GM19043 (cell line): ENCODE data around the gene MAML3.

Experiments
- ATAC-seq: cut with Tn5 transposase; IDR thresholded peaks from one replicate; pipeline ENCODE4 v1.9.1; 2021; ENCODE audit warnings: low read depth; ENCODE audit not compliant: unreplicated experiment

MAML3 gene

GRCh38 chr4:139746431-139747171 lies 407.4 kb downstream of the MAML3 start:
- ATAC-seq, result no peak

- no peak for ATAC-seq
Measured at GRCh38 chr4:139745111-139745639, 408.8 kb downstream of the MAML3 start.

- no peak for ATAC-seq
Measured at GRCh38 chr4:139744232-139744631, 409.8 kb downstream of the MAML3 start.

GRCh38 chr4:139743027-139743426 lies 411.0 kb downstream of the MAML3 start:
- ATAC-seq, result no peak

- ATAC-seq, result no peak
Measured at GRCh38 chr4:139740531-139741041, 413.4 kb downstream of the MAML3 start.

- ATAC-seq, result no peak
Measured at GRCh38 chr4:139740121-139740520, 413.9 kb downstream of the MAML3 start.

GRCh38 chr4:139738846-139739613 lies 415.0 kb downstream of the MAML3 start:
- no peak for ATAC-seq

- ATAC-seq, result no peak
Measured at GRCh38 chr4:139736661-139737060, 417.3 kb downstream of the MAML3 start.

- no peak for ATAC-seq
Measured at GRCh38 chr4:139736274-139736660, 417.7 kb downstream of the MAML3 start.

- ATAC-seq, result no peak
Measured at GRCh38 chr4:139735381-139736273, 418.4 kb downstream of the MAML3 start.

- ATAC-seq, result peak; percentile 49
Measured at GRCh38 chr4:139734875-139735380, 419.1 kb downstream of the MAML3 start.

GRCh38 chr4:139734201-139734874 lies 419.6 kb downstream of the MAML3 start:
- no peak for ATAC-seq

- ATAC-seq, result no peak
Measured at GRCh38 chr4:139732991-139733570, 420.9 kb downstream of the MAML3 start.

GRCh38 chr4:139728840-139729239 lies 425.1 kb downstream of the MAML3 start:
- ATAC-seq, result no peak

- ATAC-seq, result no peak
Measured at GRCh38 chr4:139728146-139728545, 425.8 kb downstream of the MAML3 start.

GRCh38 chr4:139726615-139727014 lies 427.4 kb downstream of the MAML3 start:
- ATAC-seq, result no peak

GRCh38 chr4:139725236-139725635 lies 428.7 kb downstream of the MAML3 start:
- no peak for ATAC-seq

- ATAC-seq, result no peak
Measured at GRCh38 chr4:139721789-139722188, 432.2 kb downstream of the MAML3 start.

- ATAC-seq, result no peak
Measured at GRCh38 chr4:139720806-139721205, 433.2 kb downstream of the MAML3 start.
